Stimulated activated CD4-positive, alpha-beta T cell treated with anti-CD3 and anti-CD28 coated beads, Interleukin-2, amount 100 ng/mL, for 48 hours (primary cell): Measurements from ENCODE around the gene LRRC27.

Experiments used
- DNase-seq, 2 donors: peaks; one replicate each; pipeline ENCODE4 v3.0.0-alpha.2; 2020

Gene LRRC27

GRCh38 chr10:132339276-132339675 is 7.3 kb downstream of the LRRC27 start:
- no peak for DNase-seq

- no peak for DNase-seq
Measured at GRCh38 chr10:132341017-132341416, 9.0 kb downstream of the LRRC27 start.

GRCh38 chr10:132341781-132342180 is 9.8 kb downstream of the LRRC27 start:
- no peak for DNase-seq

GRCh38 chr10:132342553-132342952 is 10.6 kb downstream of the LRRC27 start:
- no peak for DNase-seq

- no peak for DNase-seq
Measured at GRCh38 chr10:132344386-132344785, 12.4 kb downstream of the LRRC27 start.

- no peak for DNase-seq
Measured at GRCh38 chr10:132345345-132345744, 13.4 kb downstream of the LRRC27 start.

GRCh38 chr10:132346806-132347205 is 14.8 kb downstream of the LRRC27 start:
- DNase-seq, result no peak

GRCh38 chr10:132347211-132347930 is 15.4 kb downstream of the LRRC27 start:
- DNase-seq, result no peak

- no peak for DNase-seq
Measured at GRCh38 chr10:132347931-132348267, 15.9 kb downstream of the LRRC27 start.

- no peak for DNase-seq
Measured at GRCh38 chr10:132349766-132350165, 17.8 kb downstream of the LRRC27 start.

- no peak for DNase-seq
Measured at GRCh38 chr10:132350391-132350790, 18.4 kb downstream of the LRRC27 start.

- DNase-seq, result no peak
Measured at GRCh38 chr10:132350946-132351345, 19.0 kb downstream of the LRRC27 start.

GRCh38 chr10:132351611-132352010 is 19.6 kb downstream of the LRRC27 start:
- no peak for DNase-seq

GRCh38 chr10:132352462-132353308 is 20.7 kb downstream of the LRRC27 start:
- peak; percentile 77 to 82 for DNase-seq

GRCh38 chr10:132353456-132354355 is 21.7 kb downstream of the LRRC27 start:
- DNase-seq, result no peak

GRCh38 chr10:132354356-132355094 is 22.5 kb downstream of the LRRC27 start:
- no peak for DNase-seq

GRCh38 chr10:132355297-132355696 is 23.3 kb downstream of the LRRC27 start:
- no peak for DNase-seq

- no peak for DNase-seq
Measured at GRCh38 chr10:132355754-132356153, 23.8 kb downstream of the LRRC27 start.

- no peak for DNase-seq
Measured at GRCh38 chr10:132356621-132357195, 24.7 kb downstream of the LRRC27 start.

GRCh38 chr10:132357286-132358058 is 25.5 kb downstream of the LRRC27 start:
- DNase-seq, result no peak

- no peak for DNase-seq
Measured at GRCh38 chr10:132359305-132360040, 27.5 kb downstream of the LRRC27 start.
